ENCODE measurements around the gene GCG. TPM values are rescaled to one million over a fixed set of nuclear protein-coding genes. Genes with fewer than 3 reads are reported as not detected.

Gene GCG
- total and polyA plus RNA-seq, 7 donors = 0.18 to 0.23 TPM; not detected in 5

DNA sequence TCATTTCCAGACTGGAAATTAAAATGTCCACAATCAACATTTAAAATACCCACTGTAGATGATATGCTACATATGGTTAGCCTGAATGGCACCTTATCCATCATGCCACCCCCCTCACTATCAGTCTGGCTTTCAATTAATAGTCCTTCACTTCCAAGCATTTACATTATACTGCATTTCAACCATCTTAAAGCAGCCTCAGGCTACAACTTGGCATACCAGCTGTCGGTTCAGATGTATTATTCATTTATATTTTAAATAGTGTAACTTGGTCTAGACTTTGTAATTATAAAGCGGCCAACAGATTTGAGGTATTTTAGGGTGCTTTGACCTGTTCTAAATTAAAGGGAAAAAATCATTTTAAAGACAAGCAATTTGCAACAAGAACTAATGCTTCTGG is 2.6 kb downstream of the GCG start:
- H3K4me3 ChIP-seq = no peak overlapping the region
- ATAC-seq (no peak), DNase-seq (no peak)
- intact Hi-C loops (cut with DNase I) = no loop called here
- H3K9me3 ChIP-seq = no peaks in the 10 kb centered on the region
- H3K27ac ChIP-seq = no peak overlapping the region
- WGBS, 3 donors = 82 to 84% (median 84%) methylated on average over 2 of the region's 2 CpGs
- no peaks in the 10 kb centered on the region for H3K36me3 ChIP-seq (ENCODE audit: insufficient read depth in 1 of 2, low read depth in 1 of 2)
- H3K4me1 ChIP-seq = no peaks in the 10 kb centered on the region
- H3K27me3 ChIP-seq (ENCODE audit: insufficient read depth in 3 of 3, low read length in 2 of 3) = no peaks in the 10 kb centered on the region
- TF ChIP-seq, protein P1, sequence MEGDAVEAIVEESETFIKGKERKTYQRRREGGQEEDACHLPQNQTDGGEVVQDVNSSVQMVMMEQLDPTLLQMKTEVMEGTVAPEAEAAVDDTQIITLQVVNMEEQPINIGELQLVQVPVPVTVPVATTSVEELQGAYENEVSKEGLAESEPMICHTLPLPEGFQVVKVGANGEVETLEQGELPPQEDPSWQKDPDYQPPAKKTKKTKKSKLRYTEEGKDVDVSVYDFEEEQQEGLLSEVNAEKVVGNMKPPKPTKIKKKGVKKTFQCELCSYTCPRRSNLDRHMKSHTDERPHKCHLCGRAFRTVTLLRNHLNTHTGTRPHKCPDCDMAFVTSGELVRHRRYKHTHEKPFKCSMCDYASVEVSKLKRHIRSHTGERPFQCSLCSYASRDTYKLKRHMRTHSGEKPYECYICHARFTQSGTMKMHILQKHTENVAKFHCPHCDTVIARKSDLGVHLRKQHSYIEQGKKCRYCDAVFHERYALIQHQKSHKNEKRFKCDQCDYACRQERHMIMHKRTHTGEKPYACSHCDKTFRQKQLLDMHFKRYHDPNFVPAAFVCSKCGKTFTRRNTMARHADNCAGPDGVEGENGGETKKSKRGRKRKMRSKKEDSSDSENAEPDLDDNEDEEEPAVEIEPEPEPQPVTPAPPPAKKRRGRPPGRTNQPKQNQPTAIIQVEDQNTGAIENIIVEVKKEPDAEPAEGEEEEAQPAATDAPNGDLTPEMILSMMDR (IDR thresholded peaks at IDR 0.05) = no peak

DNA sequence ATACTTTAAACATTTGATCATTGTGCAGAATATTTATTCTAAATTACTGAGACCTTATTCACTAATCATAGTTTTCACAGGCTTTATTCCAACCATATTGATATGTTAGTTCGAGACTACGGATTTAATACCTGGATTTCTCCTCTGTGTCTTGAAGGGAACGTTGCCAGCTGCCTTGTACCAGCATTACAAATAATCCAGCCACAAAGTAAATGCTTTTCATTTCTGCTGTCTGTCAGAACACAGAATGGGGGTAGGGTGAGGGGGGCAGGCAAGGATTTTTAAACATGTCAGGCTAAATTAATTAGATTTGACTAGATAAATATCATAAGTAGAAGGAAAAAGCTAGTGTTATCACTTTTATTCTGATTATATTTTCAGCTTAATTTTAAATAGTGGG is 3.1 kb downstream of the GCG start:
- H3K27me3 ChIP-seq (ENCODE audit: insufficient read depth in 3 of 3, low read length in 2 of 3) = no peaks in the 10 kb centered on the region
- intact Hi-C loops (cut with DNase I) = no loop called here
- H3K27ac ChIP-seq = no peak overlapping the region
- H3K36me3 ChIP-seq (ENCODE audit: insufficient read depth in 1 of 2, low read depth in 1 of 2) = no peaks in the 10 kb centered on the region
- TF ChIP-seq, protein P1 (IDR thresholded peaks at IDR 0.05) = no peak
- ATAC-seq (no peak), DNase-seq (no peak)
- H3K9me3 ChIP-seq = no peaks in the 10 kb centered on the region
- H3K4me1 ChIP-seq = no peaks in the 10 kb centered on the region
- no peak overlapping the region for H3K4me3 ChIP-seq
- 35 to 53% (median 44%) methylated on average over 3 of the region's 3 CpGs for WGBS, 3 donors

DNA sequence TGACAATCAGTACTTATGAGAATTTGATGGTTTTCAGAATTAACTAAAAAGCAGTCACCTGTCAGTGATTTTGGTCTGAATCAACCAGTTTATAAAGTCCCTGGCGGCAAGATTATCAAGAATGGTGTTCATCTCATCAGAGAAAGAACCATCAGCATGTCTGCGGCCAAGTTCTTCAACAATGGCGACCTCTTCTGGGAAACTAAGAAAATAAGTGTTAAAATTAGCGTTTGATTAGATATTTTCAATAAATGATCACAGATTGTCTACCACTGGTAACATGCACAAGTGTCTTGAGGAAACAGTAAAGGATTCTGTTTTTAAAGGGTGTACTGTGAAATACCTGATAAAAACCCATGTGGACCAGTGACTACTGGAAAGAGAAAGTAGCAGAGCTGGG is 8.1 kb downstream of the GCG start:
- no peaks in the 10 kb centered on the region for H3K4me1 ChIP-seq

DNA sequence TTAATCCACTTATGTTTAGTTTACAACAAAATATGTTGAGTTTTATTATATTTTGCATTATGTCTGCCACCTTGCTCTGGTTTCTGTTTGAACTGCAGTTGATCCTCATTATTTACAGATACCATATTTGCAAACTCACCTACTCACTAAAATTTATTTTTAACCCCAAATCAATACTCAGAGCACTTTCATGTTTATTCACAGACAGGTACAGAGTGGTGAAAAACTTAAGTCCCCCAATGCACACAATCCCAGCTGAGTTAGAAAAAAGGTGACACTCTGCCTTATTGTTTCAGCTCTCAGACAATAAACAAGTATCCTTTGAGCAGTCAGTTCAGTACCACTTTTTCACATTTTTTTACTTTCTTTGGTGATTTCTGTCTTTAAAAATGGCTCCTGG is 13.7 kb downstream of the GCG start:
- no peaks in the 10 kb centered on the region for H3K9me3 ChIP-seq
- no peak overlapping the region for H3K27ac ChIP-seq
- no peaks in the 10 kb centered on the region for H3K36me3 ChIP-seq (ENCODE audit: insufficient read depth in 1 of 2, low read depth in 1 of 2)
- intact Hi-C loops (cut with DNase I) = no loop called here
- no peaks in the 10 kb centered on the region for H3K4me1 ChIP-seq
- H3K27me3 ChIP-seq (ENCODE audit: insufficient read depth in 3 of 3, low read length in 2 of 3) = no peaks in the 10 kb centered on the region
- no peak for ATAC-seq
- no peak for DNase-seq
- TF ChIP-seq, protein P1 (IDR thresholded peaks at IDR 0.05) = no peak
- no peak overlapping the region for H3K4me3 ChIP-seq

More for the DNA sequence above, 8.1 kb downstream of the GCG start:
- intact Hi-C loops (cut with DNase I) = loop anchor here in 1 of 2 donors (1.0 kb wide), 1 partner anchor 18 kb away; no protein-coding TSS in a partner anchor
- TF ChIP-seq, protein P1 (IDR thresholded peaks at IDR 0.05) = no peak
- ATAC-seq (no peak), DNase-seq (no peak)
- H3K9me3 ChIP-seq = no peaks in the 10 kb centered on the region
- H3K27me3 ChIP-seq (ENCODE audit: insufficient read depth in 3 of 3, low read length in 2 of 3) = no peaks in the 10 kb centered on the region
- 88 to 92% (median 89%) methylated on average over 4 of the region's 4 CpGs for WGBS, 3 donors
- no peak overlapping the region for H3K27ac ChIP-seq
- H3K4me3 ChIP-seq = no peak overlapping the region
- H3K36me3 ChIP-seq (ENCODE audit: insufficient read depth in 1 of 2, low read depth in 1 of 2) = no peaks in the 10 kb centered on the region

- no peak overlapping the region for H3K27ac ChIP-seq
- no peaks in the 10 kb centered on the region for H3K36me3 ChIP-seq (ENCODE audit: insufficient read depth in 1 of 2, low read depth in 1 of 2)
- TF ChIP-seq, protein P1 (IDR thresholded peaks at IDR 0.05) = no peak
- DNase-seq = no peak
- no peak overlapping the region for H3K4me3 ChIP-seq
- no peaks in the 10 kb centered on the region for H3K4me1 ChIP-seq
- H3K27me3 ChIP-seq (ENCODE audit: insufficient read depth in 3 of 3, low read length in 2 of 3) = no peaks in the 10 kb centered on the region
- H3K9me3 ChIP-seq = no peaks in the 10 kb centered on the region
- ATAC-seq = no peak
- 85 to 93% (median 91%) methylated on average over 2 of the region's 2 CpGs for WGBS, 3 donors
- intact Hi-C loops (cut with DNase I) = no loop called here
These were observed 24.6 kb downstream of the GCG start for GRCh38 chr2:162127422-162127821.

All from psoas muscle (tissue), 8 donors.